Measurements from ENCODE around the gene TBX20. TPM values are rescaled to one million over a fixed set of nuclear protein-coding genes. Genes with fewer than 3 reads are reported as not detected.

TBX20 gene
- total RNA-seq, 1 donor from 2014 or later: 0.36 TPM

DNA sequence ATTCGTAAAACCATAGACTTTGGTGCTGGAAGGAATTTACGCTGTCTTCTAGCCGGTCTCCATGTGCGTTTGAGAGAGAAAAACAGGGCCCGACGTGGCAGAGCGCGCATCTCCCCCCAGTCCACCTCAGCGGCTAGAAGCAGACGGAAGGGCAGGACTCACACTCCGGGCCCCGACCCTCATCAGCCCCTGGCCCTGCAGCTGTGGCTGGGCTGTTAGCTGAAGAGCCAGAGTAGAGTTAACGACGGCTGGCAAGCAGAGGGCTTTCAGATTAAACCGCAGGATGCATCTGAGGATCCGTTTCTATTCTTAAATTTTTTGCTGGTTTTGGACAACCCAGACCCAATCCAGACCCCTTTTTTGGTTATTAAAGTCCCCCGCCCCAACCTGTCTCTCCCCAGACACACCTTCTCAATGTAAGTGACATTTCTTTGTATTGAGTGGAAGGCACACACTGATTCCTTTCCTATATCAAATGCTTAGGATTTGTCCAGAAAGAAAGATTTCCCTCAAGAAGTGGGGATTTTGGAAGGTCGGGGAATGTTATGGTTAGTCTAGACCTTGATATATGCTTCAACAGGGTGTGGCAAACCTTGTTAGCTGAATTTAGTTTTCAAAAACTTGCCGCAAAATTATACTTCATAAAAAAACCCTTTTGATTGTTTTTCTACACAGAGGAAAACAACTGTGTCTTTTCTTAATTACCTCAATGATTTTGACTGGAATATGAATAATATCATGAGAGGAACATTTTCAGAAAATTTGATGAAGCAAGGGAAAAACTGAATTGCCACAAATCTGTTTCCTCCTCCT lies 1.7 kb upstream of the TBX20 start:
- no peak overlapping the region for H3K27ac Mint-ChIP-seq (ENCODE audit: unreplicated experiment)
- no peaks in the 10 kb centered on the region for H3K36me3 Mint-ChIP-seq (ENCODE audit: low read depth, unreplicated experiment)
- no peak for DNase-seq (ENCODE audit: low spot score)
- H3K27me3 Mint-ChIP-seq (ENCODE audit: unreplicated experiment): peaks cover 40% of the 10 kb centered on the region
- TF ChIP-seq, protein P1, sequence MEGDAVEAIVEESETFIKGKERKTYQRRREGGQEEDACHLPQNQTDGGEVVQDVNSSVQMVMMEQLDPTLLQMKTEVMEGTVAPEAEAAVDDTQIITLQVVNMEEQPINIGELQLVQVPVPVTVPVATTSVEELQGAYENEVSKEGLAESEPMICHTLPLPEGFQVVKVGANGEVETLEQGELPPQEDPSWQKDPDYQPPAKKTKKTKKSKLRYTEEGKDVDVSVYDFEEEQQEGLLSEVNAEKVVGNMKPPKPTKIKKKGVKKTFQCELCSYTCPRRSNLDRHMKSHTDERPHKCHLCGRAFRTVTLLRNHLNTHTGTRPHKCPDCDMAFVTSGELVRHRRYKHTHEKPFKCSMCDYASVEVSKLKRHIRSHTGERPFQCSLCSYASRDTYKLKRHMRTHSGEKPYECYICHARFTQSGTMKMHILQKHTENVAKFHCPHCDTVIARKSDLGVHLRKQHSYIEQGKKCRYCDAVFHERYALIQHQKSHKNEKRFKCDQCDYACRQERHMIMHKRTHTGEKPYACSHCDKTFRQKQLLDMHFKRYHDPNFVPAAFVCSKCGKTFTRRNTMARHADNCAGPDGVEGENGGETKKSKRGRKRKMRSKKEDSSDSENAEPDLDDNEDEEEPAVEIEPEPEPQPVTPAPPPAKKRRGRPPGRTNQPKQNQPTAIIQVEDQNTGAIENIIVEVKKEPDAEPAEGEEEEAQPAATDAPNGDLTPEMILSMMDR (IDR thresholded peaks at IDR 0.05; ENCODE audit: unreplicated experiment): no peak
- peaks cover 33% of the 10 kb centered on the region for H3K4me1 Mint-ChIP-seq (ENCODE audit: unreplicated experiment)
- no peaks in the 10 kb centered on the region for H3K9me3 Mint-ChIP-seq (ENCODE audit: unreplicated experiment)
- no peak overlapping the region for H3K4me3 Mint-ChIP-seq (ENCODE audit: unreplicated experiment)

GRCh38 chr7:35254496-35255442 lies 869 bp upstream of the TBX20 start:
- H3K27me3 Mint-ChIP-seq (ENCODE audit: unreplicated experiment): peaks cover 34% of the 10 kb centered on the region

DNA sequence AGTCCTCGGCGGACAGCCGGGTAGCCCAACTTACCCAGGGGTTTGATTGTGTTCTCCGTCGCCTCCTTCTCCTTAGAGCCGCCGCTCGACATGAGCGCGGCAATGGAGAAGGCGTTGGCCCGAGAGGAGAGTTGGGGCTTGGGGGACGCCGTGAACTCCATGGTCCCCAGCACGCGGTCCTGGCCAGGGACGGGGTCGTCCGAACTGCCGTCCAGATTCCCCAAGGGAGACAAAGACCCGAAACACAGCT lies 515 bp downstream of the TBX20 start:
- no peaks in the 10 kb centered on the region for H3K36me3 Mint-ChIP-seq (ENCODE audit: low read depth, unreplicated experiment)
- peak overlapping the region; percentile 57 for H3K4me3 Mint-ChIP-seq (ENCODE audit: unreplicated experiment)
- no peak overlapping the region for H3K27ac Mint-ChIP-seq (ENCODE audit: unreplicated experiment)
- TF ChIP-seq, protein P1 (IDR thresholded peaks at IDR 0.05; ENCODE audit: unreplicated experiment): no peak
- peaks cover 37% of the 10 kb centered on the region for H3K27me3 Mint-ChIP-seq (ENCODE audit: unreplicated experiment)
- no peaks in the 10 kb centered on the region for H3K9me3 Mint-ChIP-seq (ENCODE audit: unreplicated experiment)
- H3K4me1 Mint-ChIP-seq (ENCODE audit: unreplicated experiment): peaks cover 40% of the 10 kb centered on the region
- DNase-seq (ENCODE audit: low spot score): no peak

More at GRCh38 chr7:35254496-35255442, 869 bp upstream of the TBX20 start:
- TF ChIP-seq, protein P1 (IDR thresholded peaks at IDR 0.05; ENCODE audit: unreplicated experiment): no peak
- Mint-ChIP-seq H3K27ac (ENCODE audit: unreplicated experiment) (no peak overlapping the region), H3K4me3 (ENCODE audit: unreplicated experiment) (no peak overlapping the region), H3K4me1 (ENCODE audit: unreplicated experiment) (peaks cover 35% of the 10 kb centered on the region), H3K9me3 (ENCODE audit: unreplicated experiment) (no peaks in the 10 kb centered on the region), H3K36me3 (ENCODE audit: low read depth, unreplicated experiment) (no peaks in the 10 kb centered on the region)
- peak; percentile 12 for DNase-seq (ENCODE audit: low spot score)

- H3K4me1 Mint-ChIP-seq (ENCODE audit: unreplicated experiment): peaks cover 40% of the 10 kb centered on the region
- peaks cover 36% of the 10 kb centered on the region for H3K27me3 Mint-ChIP-seq (ENCODE audit: unreplicated experiment)
- H3K4me3 Mint-ChIP-seq (ENCODE audit: unreplicated experiment): peak overlapping the region; percentile 69
- no peak for DNase-seq (ENCODE audit: low spot score)
- TF ChIP-seq, protein P1 (IDR thresholded peaks at IDR 0.05; ENCODE audit: unreplicated experiment): no peak
- H3K27ac Mint-ChIP-seq (ENCODE audit: unreplicated experiment): no peak overlapping the region
- H3K9me3 Mint-ChIP-seq (ENCODE audit: unreplicated experiment): no peaks in the 10 kb centered on the region
- no peaks in the 10 kb centered on the region for H3K36me3 Mint-ChIP-seq (ENCODE audit: low read depth, unreplicated experiment)
Measured at GRCh38 chr7:35252612-35253459, 1.1 kb downstream of the TBX20 start.

Measured in endothelial cell (in vitro differentiated cells).